D721Med (cell line): ENCODE data around the gene BTRC.

Experiments
- DNase-seq: peaks from one replicate; pipeline ENCODE4 v3.0.0; 2011; ENCODE audit warnings: low spot score; ENCODE audit not compliant: insufficient read length
- FAIRE-seq: peaks from 2 replicates; lab custom pipeline; 2011; peaks lifted over from hg19 to GRCh38; lab: Jason Lieb, UNC
- CTCF ChIP-seq: IDR thresholded peaks from 2 replicates; pipeline ENCODE4 v1.5.1; 2012; ENCODE audit warnings: mild to moderate bottlenecking, control low read depth; ENCODE audit not compliant: insufficient read depth; ENCODE audit errors: missing control alignments

The BTRC gene

DNA sequence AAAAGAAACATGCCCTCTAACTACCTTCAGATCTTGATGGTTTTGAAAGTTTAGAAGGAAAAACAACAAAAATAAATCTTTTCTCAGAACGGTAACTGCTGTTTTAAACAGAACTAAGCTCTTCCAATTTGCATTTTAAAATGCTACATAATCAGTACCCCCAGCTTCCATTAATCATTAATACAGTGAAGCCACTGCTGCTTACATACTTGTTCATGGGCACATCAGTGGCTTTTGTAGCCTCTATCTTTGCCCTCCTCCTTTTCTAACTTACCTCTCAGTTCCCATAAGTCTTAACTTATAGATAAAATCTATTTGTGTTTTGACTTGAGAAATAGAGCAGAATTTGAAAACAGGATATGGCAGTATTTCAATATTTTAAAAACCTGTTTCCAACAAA, 125.0 kb downstream of the BTRC start:
- DNase-seq (no peak), FAIRE-seq (no peak)
- no peak for TF ChIP-seq CTCF

DNA sequence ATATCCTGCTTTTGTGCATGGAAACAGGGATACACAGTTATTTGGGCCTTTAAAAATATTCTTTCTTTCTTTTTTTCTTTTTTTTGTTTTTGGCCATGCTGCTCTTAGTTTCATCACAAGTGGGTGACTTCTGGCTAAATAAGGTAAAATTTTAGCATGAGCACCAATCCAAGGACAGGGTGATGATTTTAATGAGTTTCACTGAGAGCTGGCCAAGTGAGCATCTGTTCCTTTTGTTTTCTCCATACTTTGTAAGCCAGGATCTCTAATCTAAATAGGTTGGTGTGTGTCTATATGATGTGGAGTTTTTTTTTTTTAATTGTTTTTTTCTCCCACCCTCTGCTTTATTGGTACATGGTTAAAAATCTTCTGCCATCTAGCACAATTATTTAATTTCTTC, 127.3 kb downstream of the BTRC start:
- FAIRE-seq (no peak), DNase-seq (no peak)
- TF ChIP-seq CTCF: no peak

DNA sequence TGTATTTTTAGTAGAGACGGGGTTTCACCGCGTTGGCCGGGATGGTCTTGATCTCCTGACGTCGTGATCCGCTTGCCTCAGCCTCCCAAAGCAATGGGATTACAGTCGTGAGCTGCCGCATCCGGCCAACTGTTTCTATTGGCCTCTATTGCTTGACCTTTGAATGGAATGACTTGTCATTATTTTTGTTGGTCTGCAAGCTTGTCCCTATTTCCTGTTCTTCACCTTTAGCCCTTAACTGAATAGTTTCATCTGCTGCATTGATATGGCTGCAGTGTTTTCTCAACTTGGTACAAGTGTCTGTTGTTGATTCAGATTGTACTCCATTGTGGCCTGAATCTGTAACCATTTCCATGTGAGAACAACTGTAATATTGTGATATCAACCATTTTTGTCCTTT, 128.6 kb downstream of the BTRC start:
- no peak for DNase-seq
- no peak for TF ChIP-seq CTCF
- no peak for FAIRE-seq

DNA sequence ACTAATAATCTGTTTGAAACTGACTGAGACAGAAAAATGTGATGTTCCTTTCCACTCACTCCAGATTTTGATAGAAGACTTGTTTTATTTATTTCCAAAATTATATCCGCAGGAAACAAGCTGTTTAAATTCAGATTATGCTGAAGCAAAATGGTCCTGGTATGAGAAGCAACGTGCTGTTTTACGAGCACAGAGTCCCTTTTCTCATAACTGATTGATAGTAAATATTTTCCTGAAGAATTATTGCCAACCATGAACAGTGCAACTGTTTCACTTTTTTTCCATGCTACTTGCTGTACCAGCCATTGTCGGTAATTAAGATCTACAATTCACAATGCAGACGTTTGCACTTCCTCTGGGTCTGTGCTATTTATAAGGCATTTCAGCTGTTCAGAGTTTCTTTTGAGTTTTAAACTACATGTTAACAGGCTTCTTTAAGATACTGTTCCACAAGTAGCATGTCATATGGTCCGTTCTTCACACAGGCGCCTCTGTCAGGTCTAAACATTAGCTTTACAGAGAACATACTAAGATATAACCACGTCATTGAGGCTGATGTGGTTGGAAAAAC, 130.3 kb downstream of the BTRC start:
- TF ChIP-seq CTCF: no peak
- peak; percentile 84 for FAIRE-seq
- no peak for DNase-seq

DNA sequence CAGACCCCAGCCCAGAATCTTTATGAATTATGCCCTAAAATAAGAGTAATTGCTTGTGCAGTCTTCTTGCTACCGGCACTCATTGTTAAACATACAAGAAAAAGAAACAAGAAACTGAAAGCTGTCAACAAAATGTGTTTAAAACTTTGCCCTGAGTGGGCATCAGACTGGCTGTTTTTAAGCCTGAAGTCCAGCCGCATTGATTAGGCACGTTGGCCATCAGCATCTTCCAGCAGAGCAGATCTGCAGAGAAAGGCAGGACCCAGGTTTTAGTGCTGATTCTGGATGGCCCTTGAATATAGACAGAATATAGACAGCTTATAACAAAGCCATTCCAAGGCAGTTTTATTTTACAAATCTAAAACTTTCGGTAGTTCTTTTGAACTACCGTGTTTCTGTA, 131.2 kb downstream of the BTRC start:
- DNase-seq (no peak), FAIRE-seq (no peak)
- TF ChIP-seq CTCF: no peak

- no peak for TF ChIP-seq CTCF
- FAIRE-seq: peak; percentile 32
- DNase-seq: no peak
These were observed 132.0 kb downstream of the BTRC start for GRCh38 chr10:101485681-101486554.

GRCh38 chr10:101487399-101487798, 133.4 kb downstream of the BTRC start:
- peak; percentile 84 for FAIRE-seq
- TF ChIP-seq CTCF: no peak
- DNase-seq: no peak
